ENCODE results near the gene SIL1.

DNA sequence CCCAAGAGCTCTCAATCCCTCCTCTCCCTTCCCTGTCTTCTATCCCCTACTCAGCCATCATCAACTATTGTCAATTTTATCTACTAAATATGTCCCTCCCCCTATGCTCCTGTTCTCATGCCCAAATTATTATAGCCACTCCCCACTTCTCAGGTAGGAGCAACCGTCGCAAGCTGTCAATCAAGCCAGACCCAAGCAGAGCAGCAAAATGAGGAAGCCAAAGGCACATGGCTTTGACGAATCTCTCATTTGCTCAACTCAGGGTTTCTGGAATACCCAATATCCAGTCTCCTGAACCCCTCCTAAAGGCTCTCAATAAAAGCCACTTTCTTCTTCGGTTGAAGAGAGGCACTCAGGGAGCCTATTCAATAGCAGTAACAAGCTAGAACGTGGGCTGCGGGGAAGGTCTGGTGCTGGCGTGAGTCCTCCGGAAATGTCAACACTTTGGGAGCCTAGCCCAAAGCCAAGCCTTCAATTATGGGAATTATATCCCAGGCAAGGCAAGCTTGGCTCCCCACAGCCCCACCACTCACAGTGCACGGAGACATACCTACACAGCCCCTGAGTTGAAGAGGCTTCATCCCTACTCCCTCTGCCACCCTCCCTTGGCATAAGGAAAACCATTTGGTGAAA is 47.7 kb downstream of the SIL1 start:
- TF ChIP-seq POLR2AphosphoS5 (IDR thresholded peaks at IDR 0.05; ENCODE audit: low read depth, low read length): no peak
- TF ChIP-seq POLR2A (IDR thresholded peaks at IDR 0.05; ENCODE audit: low read depth, low read length): no peak
- TF ChIP-seq TAF1 (IDR thresholded peaks at IDR 0.05; ENCODE audit: borderline replicate concordance, low read depth, low read length): no peak
